ACC112 (cell line): Measurements from ENCODE around the gene OR10J5.
"Not testable (repeated sequence)": the region's sequence is repeated elsewhere in the genome, so short reads cannot be mapped to it uniquely, and the experiment has no call there.

Experiments used
- H2AFZ ChIP-seq: fragments of 200-600 bp; sonication (generic); one replicate; pipeline ENCODE4 v1.6.0; 2017; ENCODE audit warnings: antibody characterized with exemption, low read length; ENCODE audit not compliant: unreplicated experiment
- H3K27ac ChIP-seq: fragments of 200-600 bp; sonication (generic); 2 replicates; pipeline ENCODE4 v1.5.1; 2014; ENCODE audit warnings: low read depth, mild to moderate bottlenecking, antibody characterized with exemption, low read length, moderate library complexity
- H3K27me3 ChIP-seq: fragments of 200-600 bp; sonication (generic); 2 replicates; pipeline ENCODE4 v1.6.1; 2014; ENCODE audit warnings: mild to moderate bottlenecking, antibody characterized with exemption, low read length, moderate library complexity, mixed read lengths; ENCODE audit not compliant: insufficient read depth
- H3K36me3 ChIP-seq: fragments of 200-600 bp; sonication (generic); 2 replicates; pipeline ENCODE4 v1.6.1; 2016; ENCODE audit warnings: mild to moderate bottlenecking, antibody characterized with exemption, low read length, moderate library complexity, mixed read lengths; ENCODE audit not compliant: insufficient read depth
- H3K4me1 ChIP-seq: fragments of 200-600 bp; sonication (generic); one replicate; pipeline ENCODE4 v1.6.1; 2016; ENCODE audit warnings: low read length, mixed read lengths; ENCODE audit not compliant: insufficient read depth, unreplicated experiment, control insufficient read depth
- H3K4me3 ChIP-seq: fragments of 200-600 bp; sonication (generic); 2 replicates; pipeline ENCODE4 v1.5.1; 2014; ENCODE audit warnings: mild to moderate bottlenecking, low read depth, low read length
- H3K79me2 ChIP-seq: fragments of 200-600 bp; sonication (generic); one replicate; pipeline ENCODE4 v1.6.0; 2016; ENCODE audit warnings: low read length; ENCODE audit not compliant: control insufficient read depth, unreplicated experiment, insufficient read depth

Gene OR10J5

GRCh38 chr1:159548126-159548525, 12.3 kb upstream of the OR10J5 start:
- Histone ChIP-seq H3K36me3 (no peaks in the 10 kb centered on the region), H2AFZ (no peak overlapping the region), H3K27me3 (no peaks in the 10 kb centered on the region), H3K4me1 (no peaks in the 10 kb centered on the region), H3K27ac (no peak overlapping the region), H3K79me2 (no peaks in the 10 kb centered on the region), H3K4me3 (no peak overlapping the region)

- Histone ChIP-seq H3K4me3 (no peak overlapping the region), H2AFZ (no peak overlapping the region), H3K4me1 (no peaks in the 10 kb centered on the region), H3K27ac (no peak overlapping the region), H3K79me2 (no peaks in the 10 kb centered on the region), H3K36me3 (no peaks in the 10 kb centered on the region), H3K27me3 (no peaks in the 10 kb centered on the region)
Observed at GRCh38 chr1:159532922-159533321, 2.9 kb downstream of the OR10J5 start.

DNA sequence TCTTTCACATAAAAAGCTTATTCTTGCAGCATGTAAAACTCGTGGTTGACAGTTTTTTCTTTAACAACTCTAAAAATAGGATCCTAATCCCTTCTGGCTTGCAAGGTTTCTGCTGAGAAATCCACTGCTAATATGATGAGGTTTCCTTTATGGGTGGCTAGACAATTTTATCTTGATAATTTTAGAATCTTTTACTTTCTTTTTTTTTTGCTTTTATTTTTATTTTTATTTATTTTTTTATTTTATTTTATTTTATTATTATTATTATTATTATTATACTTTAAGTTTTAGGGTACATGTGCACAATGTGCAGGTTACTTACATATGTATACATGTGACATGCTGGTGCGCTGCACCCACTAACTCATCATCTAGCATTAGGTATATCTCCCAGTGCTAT, 11.0 kb downstream of the OR10J5 start:
- H3K36me3 ChIP-seq, H3K27ac ChIP-seq, H2AFZ ChIP-seq, H3K4me1 ChIP-seq, H3K4me3 ChIP-seq, H3K27me3 ChIP-seq, H3K79me2 ChIP-seq: not testable (repeated sequence)

GRCh38 chr1:159510229-159510541, 25.6 kb downstream of the OR10J5 start:
- Histone ChIP-seq H3K79me2 (no peaks in the 10 kb centered on the region), H3K27me3 (no peaks in the 10 kb centered on the region), H2AFZ (no peak overlapping the region), H3K4me3 (no peak overlapping the region), H3K36me3 (no peaks in the 10 kb centered on the region), H3K4me1 (no peaks in the 10 kb centered on the region), H3K27ac (no peak overlapping the region)

GRCh38 chr1:159509440-159510228, 26.2 kb downstream of the OR10J5 start:
- H2AFZ ChIP-seq: no peak overlapping the region
- H3K4me3 ChIP-seq: no peak overlapping the region
- H3K79me2 ChIP-seq: no peaks in the 10 kb centered on the region
- H3K27ac ChIP-seq: no peak overlapping the region
- H3K27me3 ChIP-seq: no peaks in the 10 kb centered on the region
- no peaks in the 10 kb centered on the region for H3K36me3 ChIP-seq
- H3K4me1 ChIP-seq: no peaks in the 10 kb centered on the region

DNA sequence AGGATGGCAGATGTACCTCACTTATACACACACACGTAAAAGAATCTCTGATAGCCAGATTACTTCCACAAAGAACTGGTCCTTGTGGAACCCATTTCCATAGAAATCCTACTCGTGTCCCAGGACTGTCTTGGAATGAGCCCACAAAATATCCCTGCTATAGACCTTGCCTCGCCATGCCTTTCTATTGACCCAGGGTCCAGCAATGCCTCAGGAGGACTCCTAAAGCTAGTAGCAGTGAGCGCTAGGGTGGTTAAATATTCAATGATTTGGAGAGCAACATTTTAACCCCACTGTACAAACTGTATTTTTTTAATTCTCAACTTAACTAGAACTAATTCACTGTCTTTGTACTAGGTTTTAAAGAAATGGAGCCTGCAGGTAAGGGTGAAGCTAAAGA, 26.9 kb downstream of the OR10J5 start:
- Histone ChIP-seq H3K4me1 (no peaks in the 10 kb centered on the region), H3K27ac (no peak overlapping the region), H2AFZ (no peak overlapping the region), H3K4me3 (no peak overlapping the region), H3K79me2 (no peaks in the 10 kb centered on the region), H3K27me3 (no peaks in the 10 kb centered on the region), H3K36me3 (no peaks in the 10 kb centered on the region)

GRCh38 chr1:159505676-159506075, 30.1 kb downstream of the OR10J5 start:
- Histone ChIP-seq H3K27me3 (no peaks in the 10 kb centered on the region), H3K79me2 (no peaks in the 10 kb centered on the region), H3K4me3 (no peak overlapping the region), H3K27ac (no peak overlapping the region), H3K36me3 (no peaks in the 10 kb centered on the region), H2AFZ (no peak overlapping the region), H3K4me1 (no peaks in the 10 kb centered on the region)

GRCh38 chr1:159501082-159501481, 34.7 kb downstream of the OR10J5 start:
- no peak overlapping the region for H2AFZ ChIP-seq
- H3K27ac ChIP-seq: no peak overlapping the region
- H3K79me2 ChIP-seq: no peaks in the 10 kb centered on the region
- no peaks in the 10 kb centered on the region for H3K4me1 ChIP-seq
- H3K4me3 ChIP-seq: no peak overlapping the region
- no peaks in the 10 kb centered on the region for H3K36me3 ChIP-seq
- H3K27me3 ChIP-seq: no peaks in the 10 kb centered on the region

DNA sequence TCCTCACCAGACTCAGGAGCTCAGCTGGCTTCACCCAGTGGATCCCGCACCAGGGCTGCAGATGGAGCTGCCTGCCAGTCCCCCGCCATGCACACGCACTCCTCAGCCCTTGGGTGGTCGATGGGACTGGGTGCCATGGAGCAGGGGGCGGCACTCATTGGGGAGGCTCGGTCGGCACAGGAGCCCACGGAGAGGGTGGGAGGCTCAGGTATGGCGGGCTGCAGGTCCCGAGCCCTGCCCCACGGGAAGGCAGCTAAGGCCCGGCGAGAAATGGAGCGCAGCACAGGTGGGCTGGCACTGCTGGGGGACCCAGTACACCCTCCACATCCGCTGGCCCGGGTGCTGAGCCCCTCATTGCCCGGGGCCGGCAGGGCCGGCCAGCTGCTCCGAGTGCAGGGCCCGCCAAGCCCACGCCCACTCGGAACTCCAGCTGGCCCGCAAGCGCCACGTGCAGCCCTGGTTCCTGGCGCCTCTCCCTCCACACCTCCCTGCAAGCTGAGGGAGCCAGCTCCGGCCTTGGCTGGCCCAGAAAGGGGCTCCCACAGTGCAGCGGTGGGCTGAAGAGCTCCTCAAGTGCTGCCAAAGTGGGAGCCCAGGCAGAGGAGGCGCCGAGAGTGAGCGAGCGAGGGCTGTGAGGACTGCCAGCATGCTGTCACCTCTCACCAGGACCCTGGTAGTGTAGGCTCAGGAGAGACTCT, 41.1 kb downstream of the OR10J5 start:
- H3K27me3 ChIP-seq, H3K27ac ChIP-seq, H3K36me3 ChIP-seq, H3K79me2 ChIP-seq, H3K4me3 ChIP-seq, H2AFZ ChIP-seq: not testable (repeated sequence)
- H3K4me1 ChIP-seq: peaks cover 14% of the 10 kb centered on the region

- H3K4me1 ChIP-seq: peaks cover 14% of the 10 kb centered on the region
- H2AFZ ChIP-seq: no peak overlapping the region
- no peaks in the 10 kb centered on the region for H3K36me3 ChIP-seq
- no peaks in the 10 kb centered on the region for H3K79me2 ChIP-seq
- H3K27me3 ChIP-seq: no peaks in the 10 kb centered on the region
- H3K27ac ChIP-seq: peak overlapping the region; percentile 83
- H3K4me3 ChIP-seq: peak overlapping the region; percentile 0; the same call in 1 of the 2 replicates
Observed at GRCh38 chr1:159493354-159493753, 42.5 kb downstream of the OR10J5 start.
